K562 (cell line): ENCODE results near the gene USP24.

Experiments
- CEBPZ ChIP-seq: fragments of 150-350 bp; IDR thresholded peaks from 2 replicates; pipeline ENCODE4 v1.6.1; 2014; ENCODE audit warnings: low read depth, mild to moderate bottlenecking, low read length, borderline replicate concordance
- CTCF ChIP-seq, 3 experiments: IDR thresholded peaks in 2 of 3; conservative IDR thresholded peaks in 1 of 3; 2 replicates each; pipeline ENCODE4 v1.5.1; 2011 to 2012; ENCODE audit warnings: low read length in 3 of 3, mild to moderate bottlenecking in 3 of 3, control low read depth in 2 of 3, improper control_type of control experiment in 1 of 3, inconsistent platforms in 1 of 3, low read depth in 1 of 3, mixed read lengths in 1 of 3, moderate library complexity in 1 of 3; ENCODE audit not compliant: insufficient read depth in 2 of 3
- LEF1 ChIP-seq: fragments of 450-650 bp; IDR thresholded peaks from 2 replicates; pipeline ENCODE4 v1.6.1; 2016; ENCODE audit warnings: mild to moderate bottlenecking
- NFIC ChIP-seq: fragments of 450-650 bp; IDR thresholded peaks from 2 replicates; pipeline ENCODE4 v1.6.1; 2017; ENCODE audit warnings: mild to moderate bottlenecking, inconsistent platforms
- RFX5 ChIP-seq: IDR thresholded peaks from 2 replicates; pipeline ENCODE4 v1.6.1; 2011; ENCODE audit warnings: low read depth, mild to moderate bottlenecking, improper control_type of control experiment, low read length

- no peak for TF ChIP-seq CEBPZ
- no peak for TF ChIP-seq RFX5
- TF ChIP-seq NFIC: no peak
- no peak for TF ChIP-seq LEF1
- no peak for TF ChIP-seq CTCF (IDR thresholded peaks at IDR 0.05 in 2 of 3, conservative IDR thresholded peaks at IDR 0.05 in 1 of 3; ENCODE audit: insufficient read depth in 2 of 3, low read depth in 1 of 3, low read length in 3 of 3)
Measured at GRCh38 chr1:55144886-55145285, 70.3 kb downstream of the USP24 start.
